CD4-positive, alpha-beta T cell treated with Interleukin-4 for 4 hours (primary cell): Measurements from ENCODE around the gene ADD2.
A peak's percentile ranks its signal among the peaks of the same experiment; 100 is the strongest.
"Not testable (repeated sequence)": the region's sequence is repeated elsewhere in the genome, so short reads cannot be mapped to it uniquely, and the experiment has no call there.

Source experiments
- DNase-seq: peaks from one replicate; pipeline ENCODE4 v3.0.0-alpha.2; 2020

The ADD2 gene, protein sequence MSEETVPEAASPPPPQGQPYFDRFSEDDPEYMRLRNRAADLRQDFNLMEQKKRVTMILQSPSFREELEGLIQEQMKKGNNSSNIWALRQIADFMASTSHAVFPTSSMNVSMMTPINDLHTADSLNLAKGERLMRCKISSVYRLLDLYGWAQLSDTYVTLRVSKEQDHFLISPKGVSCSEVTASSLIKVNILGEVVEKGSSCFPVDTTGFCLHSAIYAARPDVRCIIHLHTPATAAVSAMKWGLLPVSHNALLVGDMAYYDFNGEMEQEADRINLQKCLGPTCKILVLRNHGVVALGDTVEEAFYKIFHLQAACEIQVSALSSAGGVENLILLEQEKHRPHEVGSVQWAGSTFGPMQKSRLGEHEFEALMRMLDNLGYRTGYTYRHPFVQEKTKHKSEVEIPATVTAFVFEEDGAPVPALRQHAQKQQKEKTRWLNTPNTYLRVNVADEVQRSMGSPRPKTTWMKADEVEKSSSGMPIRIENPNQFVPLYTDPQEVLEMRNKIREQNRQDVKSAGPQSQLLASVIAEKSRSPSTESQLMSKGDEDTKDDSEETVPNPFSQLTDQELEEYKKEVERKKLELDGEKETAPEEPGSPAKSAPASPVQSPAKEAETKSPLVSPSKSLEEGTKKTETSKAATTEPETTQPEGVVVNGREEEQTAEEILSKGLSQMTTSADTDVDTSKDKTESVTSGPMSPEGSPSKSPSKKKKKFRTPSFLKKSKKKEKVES

DNA sequence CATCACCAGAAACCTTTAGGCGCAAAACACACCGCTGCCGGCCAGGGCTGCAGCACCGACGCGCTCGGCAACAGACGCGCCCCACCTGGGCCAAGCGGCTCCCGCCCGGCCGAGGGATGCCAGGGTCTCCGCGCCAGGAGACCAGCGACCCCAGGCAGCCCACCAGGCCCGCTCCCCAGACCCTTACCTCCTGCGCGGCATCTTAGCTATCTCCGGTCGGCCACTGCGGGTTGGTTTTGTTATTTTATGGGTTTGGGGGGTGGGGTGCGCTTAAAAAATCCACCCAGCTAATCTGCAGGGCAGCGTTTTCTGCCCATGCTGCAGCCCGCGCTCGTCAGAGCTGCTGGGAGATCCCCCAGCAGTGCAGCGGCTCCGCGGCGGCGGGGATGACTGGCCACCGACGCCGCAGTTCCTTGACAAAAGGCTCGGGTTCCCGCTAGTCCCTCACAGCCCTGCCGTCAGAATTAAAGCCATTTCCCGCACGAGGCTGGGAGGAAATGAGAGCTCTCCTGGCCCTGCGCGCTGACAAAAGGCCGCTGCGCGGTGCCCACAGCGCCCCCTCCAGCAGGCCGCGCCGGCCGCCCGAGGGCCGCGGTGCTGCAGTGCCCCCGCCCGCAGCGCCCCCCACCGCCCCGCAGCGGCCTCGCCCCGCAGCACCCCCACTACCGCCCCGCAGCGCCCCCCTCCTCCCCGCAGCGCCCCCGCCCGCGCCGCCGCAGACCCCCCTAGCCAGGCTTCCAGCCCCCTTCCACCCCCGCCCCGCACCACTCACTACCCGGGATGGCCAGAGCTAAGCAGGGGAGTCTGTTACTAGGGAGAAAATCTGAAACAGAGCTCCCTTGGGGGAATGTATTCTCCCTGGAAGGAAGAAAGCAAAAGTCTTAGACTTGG lies at the start of gene ADD2:
Gene ADD2 (minus strand): TSS at position 502 of the 891 bp plus-strand sequence. CDS start 61,792 bp downstream, outside the sequence.
- DNase-seq: no peak

DNA sequence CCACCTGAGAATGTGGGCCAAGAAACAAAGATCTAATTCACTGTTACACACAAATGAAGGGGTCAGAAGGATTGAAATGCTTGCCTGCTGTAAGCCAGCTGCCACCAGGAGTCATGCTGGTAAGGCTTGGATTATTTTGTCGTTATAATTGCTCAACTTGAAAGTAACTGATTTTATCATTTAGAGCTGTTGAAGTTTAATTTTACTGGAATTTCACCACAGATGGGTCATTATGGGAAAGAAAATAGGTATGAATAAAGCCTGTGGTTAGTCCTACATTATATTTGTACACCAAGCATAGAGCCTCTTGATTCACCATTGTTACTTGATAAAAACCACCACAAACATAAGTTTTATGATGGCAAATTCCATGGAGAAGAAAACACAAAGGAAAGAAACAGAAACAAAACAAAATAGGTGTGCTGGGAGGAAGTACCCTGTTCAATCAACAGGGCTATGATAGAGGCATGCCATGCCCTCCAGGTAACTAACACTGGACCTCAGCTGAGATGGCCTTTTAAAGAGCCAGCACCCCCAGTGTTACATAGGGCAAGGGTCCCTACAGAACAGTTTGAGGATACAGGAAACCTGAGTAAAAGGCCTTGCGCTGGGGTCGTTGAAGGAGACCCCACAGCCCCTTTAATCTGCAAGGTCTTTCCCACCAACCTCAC lies 49.4 kb upstream of the ADD2 start:
- DNase-seq: no peak

DNA sequence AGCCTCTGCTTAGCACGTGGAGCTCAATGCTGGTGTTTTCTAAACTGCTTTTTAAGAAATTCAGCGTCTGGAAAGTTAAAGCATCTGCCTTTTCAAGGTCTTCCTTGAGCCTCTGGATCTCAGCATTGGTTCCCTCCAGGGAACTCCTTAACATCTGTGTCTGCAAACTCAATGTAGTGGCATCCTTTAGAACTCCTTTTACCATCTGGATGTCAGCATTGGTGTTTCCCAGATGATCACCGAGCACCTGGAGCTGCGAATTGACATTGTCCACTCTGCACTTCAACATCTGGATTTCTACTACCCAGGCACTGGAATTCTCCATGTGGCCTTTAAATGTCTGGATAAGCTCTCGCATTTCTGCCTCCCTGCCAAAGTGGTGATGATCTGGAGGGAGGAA lies 48.7 kb upstream of the ADD2 start:
- no peak for DNase-seq

DNA sequence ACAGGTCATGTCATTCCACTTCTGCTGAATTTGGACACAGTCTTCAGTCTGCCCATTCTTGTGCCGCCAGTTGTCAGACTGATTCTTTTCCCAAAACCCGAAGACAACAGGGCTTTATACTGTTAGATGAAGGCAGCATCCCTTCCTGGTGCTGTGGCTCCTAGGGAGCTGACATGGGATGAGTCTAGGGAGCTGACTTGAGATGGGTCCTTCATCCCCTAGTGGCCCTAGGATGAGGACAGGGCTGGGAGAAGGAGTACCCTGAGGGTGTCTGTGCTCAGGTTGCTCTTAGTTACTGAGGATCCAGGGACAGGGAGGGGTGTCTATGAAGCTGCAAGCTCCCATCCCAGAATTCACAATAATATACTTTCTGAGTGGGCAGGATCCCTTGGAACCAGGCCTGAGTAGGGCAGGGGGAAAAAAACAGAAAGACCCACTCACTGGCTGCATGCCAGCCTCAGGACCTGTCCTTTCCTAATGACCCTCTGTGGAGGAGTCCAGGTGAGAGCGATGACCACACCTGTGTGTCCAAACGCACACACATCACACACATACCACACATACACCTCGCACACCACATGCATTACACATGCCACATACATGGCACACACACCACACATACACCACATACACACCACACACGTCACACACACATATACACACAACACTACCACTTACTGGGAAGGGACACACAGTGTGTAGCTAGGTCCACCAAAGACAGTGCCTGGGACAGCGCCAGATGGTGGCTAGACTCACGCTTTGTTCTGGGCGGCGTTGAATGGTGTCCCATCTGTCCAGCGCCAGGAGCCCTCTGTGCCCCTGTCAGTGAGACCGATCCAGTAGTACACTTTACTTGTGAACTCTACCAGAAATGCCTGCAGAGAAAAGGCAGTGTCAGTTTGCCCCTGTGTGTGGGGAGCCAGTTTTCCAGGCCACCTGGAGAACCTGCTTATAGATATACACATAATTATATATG lies 41.3 kb upstream of the ADD2 start:
- no peak for DNase-seq

DNA sequence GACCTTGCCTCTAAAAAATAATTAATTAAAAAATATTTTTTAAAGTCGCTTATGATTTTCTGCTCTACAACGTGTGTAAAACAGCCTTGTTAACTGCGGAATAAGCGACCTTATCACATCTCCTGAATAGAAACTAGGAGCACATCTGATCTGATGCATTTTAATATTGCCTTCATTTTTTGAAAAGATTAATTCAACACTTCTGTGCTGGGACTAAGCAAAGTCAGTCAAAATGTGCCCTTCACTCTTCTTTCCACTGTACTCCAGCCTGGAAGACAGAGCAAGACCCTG lies 39.8 kb upstream of the ADD2 start:
- no peak for DNase-seq

DNA sequence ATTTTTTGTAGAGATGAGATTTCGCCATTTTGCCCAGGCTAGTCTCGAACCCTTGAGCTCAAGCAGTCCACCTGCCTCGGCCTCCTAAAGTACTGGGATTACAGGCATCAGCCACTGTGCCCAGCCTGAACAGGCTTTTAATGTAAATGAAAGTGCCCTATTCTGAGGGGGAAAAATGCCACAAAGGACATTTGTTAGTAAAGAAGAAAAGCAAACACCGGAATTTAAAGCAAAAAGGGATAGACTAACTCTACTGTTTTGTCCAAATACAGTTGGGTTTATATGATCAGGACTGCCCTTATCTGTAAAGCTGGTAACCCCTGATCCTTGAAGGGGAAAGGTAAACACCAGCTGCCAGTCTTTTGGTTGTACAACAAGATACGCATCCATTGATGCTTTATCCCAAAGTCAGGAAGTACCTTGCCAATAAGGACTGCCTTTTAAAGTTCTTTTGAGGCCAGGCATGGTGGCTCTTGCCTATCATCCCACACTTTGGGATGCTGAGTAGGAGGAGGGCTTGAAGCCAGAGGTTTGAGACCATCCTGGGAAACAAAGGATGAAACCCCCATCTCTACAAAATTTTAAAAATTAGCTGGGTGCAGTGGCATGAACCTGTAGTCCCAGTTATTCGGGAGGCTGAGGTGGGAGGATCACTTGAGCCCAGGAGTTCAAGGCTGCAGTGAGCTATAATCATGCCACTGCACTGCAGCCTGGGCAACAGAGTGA lies 39.3 kb upstream of the ADD2 start:
- no peak for DNase-seq

DNA sequence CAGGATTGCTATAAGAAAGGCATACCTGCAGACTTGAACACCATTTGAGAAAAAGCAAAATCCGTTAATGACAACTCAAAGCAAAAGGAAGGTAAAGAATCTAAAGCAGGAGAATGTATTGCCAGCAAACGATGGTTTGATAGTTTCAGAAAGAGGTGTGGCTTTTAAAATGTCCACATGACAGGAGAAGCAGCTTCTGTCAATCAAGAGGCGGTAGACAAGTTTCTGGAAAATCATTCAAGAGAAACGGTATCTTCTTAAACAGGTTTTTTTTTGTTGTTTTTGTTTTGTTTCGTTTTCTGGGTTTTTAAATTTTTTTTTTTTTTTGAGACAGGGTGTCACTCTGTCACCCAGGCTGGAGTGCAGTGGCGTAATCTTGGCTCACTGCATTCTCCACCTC lies 38.6 kb upstream of the ADD2 start:
- DNase-seq: no peak

DNA sequence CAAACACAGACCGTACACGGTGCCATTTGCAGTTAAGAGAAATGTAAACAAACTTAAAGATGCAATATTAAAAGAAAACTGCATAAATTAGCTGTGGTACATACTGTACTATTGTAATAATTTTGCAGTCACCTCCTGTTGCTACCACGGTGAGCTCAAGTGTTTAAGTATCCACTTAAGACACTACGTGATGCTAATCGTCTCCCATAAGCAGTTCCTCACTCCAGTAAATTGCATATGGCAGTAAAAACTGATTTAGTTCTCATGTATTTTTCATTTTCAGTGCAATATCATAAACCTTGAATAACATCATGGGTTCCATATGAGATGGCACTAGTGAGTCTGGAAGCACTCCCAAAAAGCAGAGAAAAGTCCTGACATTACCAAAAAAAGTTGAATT lies 38.0 kb upstream of the ADD2 start:
- DNase-seq: no peak

DNA sequence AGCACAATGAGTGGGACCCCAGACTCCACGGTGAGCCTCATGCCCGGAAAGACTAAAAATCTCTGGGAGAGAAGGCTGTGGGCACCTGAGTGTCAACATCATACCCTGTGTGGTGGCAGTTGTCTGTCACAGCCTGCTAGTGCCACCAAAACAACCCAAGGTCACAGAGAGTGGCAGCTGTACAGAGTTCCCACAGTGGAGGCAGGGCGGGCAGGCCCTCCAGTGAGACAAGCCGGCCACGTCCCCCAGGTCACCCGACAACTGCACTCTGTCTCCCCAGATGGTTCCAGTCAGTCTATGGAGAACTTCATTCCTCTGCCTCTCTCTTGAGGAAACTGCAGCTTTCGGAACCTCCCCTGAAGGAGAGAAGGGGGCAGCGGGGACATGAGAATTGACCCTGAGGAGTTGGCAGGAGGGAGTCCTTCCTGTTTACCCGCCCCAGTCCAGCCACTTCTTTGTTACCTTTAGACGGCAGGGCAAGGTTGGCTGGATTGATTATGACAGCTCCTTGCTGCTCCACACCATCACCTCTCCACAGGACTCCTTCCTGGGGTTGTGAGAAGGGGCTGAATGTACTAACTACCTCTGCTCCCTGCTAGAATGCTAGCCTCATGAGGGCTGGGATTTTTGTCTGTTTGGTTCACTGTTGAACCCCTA lies 33.7 kb upstream of the ADD2 start:
- DNase-seq: no peak

DNA sequence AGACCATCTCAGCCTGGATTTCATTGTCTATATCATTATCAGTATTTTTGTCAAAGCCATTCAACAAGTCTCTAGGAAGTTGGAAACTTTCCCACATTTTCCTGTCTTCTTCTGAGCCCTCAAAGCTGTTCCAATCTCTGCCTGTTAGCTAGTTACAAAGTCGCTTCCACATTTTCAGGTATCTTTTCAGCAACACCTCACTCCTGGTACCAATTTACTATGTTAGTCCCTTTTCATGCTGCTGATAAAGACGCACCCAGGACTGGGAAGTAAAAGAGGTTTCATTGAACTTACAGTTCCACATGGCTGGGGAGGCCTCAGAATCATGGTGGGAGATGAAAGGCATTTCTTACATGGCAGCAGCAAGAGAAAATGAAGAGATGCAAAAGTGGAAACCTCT lies 31.7 kb upstream of the ADD2 start:
- no peak for DNase-seq

DNA sequence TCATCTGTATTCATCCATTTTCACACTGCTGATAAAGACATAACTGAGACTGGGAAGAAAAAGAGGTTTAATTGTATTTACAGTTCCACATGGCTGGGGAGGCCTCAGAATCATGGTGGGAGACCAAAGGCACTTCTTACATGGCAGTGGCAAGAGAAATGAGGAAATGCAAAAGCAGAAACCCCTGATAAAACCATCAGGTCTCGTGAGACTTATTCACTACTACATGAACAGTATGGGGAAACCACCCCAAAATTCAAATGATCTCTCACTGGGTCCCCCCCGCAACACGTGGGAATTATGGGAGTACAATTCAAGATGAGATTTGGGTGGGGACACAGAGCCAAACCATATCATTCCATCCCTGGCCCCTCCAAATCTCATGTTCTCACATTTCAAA lies 30.0 kb upstream of the ADD2 start:
- not testable (repeated sequence) for DNase-seq

DNA sequence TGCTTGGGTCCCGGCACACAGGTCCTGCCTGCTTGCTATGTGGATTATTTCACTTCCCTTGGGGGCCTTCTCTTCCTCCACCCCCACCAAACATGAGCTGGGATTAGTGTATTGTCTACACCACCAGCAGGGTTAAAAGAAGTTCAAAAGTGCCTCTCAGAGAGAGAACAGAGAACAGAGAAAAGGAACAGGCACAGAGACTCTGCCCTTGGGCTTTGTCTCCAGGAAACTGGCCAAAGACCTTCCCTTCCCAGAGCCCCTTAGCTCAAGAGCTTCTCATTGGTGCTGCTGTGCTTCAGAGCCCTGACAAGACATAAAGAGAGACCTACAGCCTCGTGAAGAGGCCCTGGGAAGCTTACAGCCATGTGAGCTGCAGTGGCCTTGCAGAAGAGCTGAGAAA lies 29.5 kb upstream of the ADD2 start:
- no peak for DNase-seq

DNA sequence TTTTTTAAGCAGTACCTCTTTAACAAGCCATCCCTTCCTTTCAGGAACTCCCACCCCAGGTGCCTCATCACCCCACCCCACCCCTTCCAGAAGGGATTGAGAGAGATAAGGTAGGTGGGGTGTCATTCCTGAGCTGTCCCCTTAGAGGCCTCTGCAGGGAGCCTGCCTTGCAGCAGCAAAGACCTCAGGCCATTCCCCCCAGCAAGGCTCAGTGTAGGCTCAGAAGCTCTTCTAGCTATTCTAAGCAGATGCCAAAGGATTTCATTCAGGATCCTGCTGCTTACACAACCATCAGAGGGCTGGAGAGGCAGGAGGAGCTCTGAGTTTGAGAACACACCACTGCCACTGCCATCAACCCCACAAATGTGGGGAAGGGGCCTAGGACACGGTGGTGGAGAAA lies 28.3 kb upstream of the ADD2 start:
- no peak for DNase-seq

DNA sequence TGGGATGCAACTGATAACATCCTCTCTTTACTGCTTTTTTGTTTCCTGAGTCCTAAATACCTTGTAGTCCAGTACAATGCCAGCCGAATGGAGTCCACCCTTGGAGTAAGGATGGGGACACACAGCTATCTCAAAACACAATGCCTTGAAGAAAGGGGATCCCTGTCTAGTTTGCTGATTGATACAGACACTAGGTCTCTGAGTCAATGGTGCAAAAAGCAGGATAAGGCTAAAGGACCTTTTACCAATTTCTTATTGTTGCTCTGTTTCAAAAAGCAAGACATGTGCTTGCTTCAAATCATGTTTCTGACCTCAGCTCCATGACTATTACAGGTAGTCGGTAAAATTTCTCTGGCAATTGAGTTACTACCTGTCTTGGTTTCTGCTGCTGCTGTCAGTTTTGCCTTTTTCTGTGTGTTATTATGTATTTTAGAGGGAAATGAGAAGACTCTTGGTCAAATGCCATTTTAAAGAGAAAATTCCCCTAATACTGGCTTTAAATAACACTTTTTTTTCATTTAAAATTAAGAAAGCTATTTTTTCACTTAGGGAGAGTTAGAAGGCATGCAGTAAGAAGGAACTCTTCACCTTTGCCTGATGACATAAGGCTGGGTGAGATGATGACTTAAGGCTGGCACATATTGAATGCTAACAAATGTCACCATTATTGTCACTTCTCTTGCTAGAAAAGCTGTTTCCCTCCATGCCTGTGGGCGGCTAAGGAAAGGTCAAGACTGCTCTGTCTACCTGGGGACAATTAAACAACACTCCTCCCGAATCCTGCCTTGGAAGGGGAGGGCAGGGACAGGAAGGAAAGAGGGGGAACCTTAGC lies 27.4 kb upstream of the ADD2 start:
- no peak for DNase-seq

DNA sequence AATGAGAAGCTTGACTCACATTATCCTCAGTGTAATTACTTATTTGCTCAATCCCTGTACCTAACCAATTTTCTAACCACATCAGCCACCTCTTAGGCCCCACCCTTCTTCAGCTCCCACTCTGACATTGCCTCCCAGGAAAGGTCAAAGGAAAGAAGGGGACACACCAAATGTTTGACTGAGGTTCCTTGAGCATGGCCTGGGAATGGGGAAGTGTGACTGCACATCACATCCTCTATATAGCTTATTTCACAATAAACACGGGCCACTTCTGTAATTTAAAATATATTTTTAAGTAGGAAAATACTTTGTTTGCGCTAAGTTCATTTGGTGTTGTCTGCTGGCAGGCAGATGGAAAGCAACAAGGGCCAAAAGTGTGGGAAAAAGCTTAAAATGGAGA lies 25.4 kb upstream of the ADD2 start:
- DNase-seq: peak; percentile 12

DNA sequence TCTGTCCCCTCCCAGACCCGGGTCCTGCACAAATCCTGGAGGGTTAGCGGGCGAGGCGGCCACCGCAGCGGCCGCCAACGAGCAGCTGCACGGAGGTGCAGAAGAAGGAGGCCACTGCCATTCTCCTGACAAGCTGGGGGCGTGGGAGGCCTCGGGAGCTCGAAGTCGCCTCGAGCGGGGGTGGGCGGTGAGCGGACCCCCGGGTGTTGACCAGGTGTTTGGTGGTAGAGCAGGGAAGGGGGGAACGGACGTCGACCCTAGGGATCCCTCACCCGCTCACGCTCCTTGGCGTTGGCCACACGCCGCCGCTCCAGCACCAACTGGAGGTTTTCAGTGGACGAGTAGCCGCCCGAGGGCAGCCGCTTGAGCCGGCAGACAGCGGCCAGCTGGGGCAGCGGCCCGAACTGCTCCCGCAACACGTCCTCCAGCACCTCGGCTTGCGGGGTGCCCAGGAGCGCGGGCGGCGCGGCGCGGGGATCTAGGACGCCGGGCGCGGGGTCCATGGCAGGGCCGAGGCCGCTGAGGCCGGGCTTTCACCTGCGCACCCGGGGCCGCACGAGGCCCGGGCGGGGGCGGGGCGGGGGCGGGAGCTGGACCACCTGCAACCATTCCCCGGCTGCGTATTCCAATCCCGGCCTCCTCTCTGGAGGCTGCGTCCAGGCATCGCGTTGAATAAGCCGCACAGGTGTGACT lies 22.3 kb upstream of the ADD2 start, which contains the start of gene FIGLA:
Gene FIGLA (minus strand): TSS at position 508 of the 693 bp plus-strand sequence. CDS start 5 bp downstream, at position 503.
- no peak for DNase-seq

DNA sequence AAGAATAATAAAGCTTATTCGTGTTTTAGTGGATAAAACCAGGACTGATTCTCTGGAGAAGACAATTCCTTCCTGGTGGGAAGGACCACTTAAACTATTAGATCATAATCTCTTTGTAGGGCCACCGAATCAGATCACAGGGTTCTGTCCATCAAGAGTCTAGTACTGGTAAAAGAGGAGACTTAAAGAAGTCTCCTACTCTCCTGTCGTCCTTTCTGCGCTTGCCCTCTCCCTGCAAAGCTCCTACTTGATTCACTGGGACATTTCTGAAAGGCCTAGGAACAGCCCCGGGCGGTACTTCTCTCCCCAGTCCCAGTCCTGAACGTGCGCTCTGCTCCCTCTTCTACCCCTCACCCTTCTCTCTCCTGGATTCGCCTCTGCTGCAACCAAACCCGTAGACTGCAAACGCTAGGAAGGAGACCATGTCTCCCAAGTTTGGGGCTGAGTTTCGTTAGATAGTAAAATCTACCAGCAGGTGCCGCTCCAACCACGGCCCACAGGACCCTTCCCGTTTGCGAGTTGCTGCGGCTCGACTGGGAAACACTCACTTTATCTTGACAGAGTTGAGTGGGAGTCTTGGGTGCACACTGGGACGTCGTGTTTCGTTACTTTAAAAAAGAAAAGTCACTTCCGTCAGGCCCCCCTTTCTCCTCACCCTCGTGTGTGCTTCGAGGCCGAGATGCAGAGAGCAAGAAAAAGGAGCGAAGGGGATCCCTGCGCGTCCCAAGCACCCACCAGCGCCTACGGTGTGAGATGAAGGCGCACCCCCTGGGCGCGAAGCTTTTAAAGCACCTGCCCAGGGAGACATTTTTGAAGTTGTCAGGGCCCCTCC lies 21.5 kb upstream of the ADD2 start:
- peak; percentile 52 for DNase-seq
